IPS-11a (cell line): Measurements from ENCODE around the gene DDX41.
A peak's percentile ranks its signal among the peaks of the same experiment; 100 is the strongest.

ENCODE experiments used
- H3K4me3 ChIP-seq: one replicate; pipeline ENCODE4 v1.5.1; 2013; ENCODE audit warnings: low read depth, low read length, control low read depth

DDX41 gene

DNA sequence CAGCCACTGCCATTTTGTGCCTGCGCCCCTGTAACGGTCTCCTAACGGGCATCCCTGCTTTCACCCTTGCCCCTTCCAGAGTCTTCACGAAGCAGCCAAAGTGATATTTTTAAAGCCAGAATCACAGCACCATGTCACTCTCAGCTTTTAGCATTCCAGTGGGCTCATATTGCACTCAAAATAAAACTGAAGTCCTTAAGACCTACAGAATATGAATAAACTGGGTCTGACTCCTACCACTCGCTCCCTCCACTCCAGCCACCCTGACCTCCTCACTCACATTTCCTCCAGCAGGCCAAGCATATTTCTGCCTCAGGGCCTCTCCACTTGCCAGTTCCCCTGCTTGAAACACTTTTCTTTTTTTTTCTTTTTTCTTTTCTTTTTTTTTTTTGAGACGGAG is 16.9 kb downstream of the DDX41 start:
- H3K4me3 ChIP-seq: no peak overlapping the region

- peak overlapping the region; percentile 35 for H3K4me3 ChIP-seq
Measured at GRCh38 chr5:177498013-177498787, 18.6 kb downstream of the DDX41 start.

DNA sequence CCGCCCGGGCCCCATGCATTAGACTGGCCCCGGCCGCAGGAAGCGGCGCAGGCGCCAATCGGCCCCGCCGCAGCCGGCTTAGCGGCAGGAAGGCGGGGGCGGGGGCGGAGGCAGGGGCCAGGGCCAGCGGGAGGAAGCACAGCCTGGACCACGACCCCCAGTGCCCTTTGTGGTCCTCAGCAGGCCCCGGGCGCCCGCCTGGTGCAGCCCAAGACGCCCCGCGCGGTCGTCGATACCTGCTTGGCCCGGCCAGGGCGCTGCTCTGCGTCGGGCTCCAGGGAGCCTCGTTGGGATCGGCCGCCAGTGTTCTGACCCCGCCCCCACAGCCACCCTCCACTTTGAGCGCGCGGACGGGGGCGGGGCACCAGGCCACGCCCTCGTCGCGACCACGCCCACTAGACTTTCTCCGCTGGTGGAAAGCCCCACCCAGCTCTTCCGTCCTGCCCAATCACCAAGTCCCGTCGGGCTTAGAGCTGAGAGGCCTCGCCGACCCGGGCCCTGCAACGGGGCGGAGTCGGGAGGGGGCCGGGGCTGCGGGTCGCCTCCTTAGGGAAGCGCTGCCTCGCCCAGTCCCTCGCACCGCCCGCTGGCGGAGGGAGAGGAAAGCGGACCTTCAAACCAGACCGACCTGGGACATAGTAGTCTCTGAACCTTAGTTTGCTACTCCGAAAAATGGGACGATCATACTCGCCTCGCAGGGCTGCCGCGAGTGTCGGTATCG is 19.3 kb downstream of the DDX41 start, which contains the start of gene PDLIM7:
Gene PDLIM7 (minus strand): TSS at position 313 of the 721 bp plus-strand sequence. CDS start 1,092 bp downstream, outside the sequence.
- H3K4me3 ChIP-seq: peak within 1 kb of the TSS; percentile 69

- peak overlapping the region; percentile 69 for H3K4me3 ChIP-seq
Measured at GRCh38 chr5:177496727-177497291, 20.0 kb downstream of the DDX41 start.

GRCh38 chr5:177496070-177496726 is 20.6 kb downstream of the DDX41 start:
- peak overlapping the region; percentile 62 for H3K4me3 ChIP-seq

DNA sequence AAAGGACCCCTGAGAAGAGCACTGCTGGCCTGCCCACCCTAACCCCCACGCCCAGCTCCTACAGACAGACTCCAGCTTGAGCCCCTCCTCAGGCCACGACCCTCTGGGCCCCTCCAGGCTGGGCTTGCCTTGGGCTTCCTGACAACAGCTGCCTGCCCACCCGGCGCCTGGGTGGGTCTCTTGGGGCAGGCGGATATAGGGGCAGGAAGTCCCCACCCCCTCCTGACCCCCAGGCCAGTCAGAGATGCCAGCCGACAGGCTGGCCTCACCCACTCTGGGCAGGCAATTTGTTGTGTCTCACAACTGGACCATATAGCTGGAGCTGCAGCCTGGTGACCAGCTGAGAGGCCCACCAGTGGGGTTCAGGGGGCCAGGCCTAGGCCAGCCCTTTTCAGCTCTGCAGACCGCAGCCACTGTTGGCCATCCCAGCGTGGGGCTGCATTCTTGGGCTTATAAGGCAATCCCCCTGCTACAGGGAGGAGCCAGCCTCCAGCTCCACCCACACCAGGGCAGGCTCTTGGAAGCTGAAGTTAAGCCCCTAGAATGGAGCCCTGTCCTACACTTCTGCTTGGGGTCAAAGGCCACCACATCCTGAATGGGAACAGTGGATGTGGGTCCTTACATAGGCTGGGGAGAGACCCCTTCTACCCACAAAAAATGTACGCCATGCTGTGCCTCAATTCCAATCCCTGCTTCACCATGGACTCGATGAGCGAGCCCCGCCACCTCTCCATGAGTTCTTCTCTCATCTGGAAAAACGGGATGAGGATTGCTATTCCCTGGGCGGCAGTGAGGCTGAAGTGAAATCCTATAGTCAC is 21.3 kb downstream of the DDX41 start:
- no peak overlapping the region for H3K4me3 ChIP-seq

DNA sequence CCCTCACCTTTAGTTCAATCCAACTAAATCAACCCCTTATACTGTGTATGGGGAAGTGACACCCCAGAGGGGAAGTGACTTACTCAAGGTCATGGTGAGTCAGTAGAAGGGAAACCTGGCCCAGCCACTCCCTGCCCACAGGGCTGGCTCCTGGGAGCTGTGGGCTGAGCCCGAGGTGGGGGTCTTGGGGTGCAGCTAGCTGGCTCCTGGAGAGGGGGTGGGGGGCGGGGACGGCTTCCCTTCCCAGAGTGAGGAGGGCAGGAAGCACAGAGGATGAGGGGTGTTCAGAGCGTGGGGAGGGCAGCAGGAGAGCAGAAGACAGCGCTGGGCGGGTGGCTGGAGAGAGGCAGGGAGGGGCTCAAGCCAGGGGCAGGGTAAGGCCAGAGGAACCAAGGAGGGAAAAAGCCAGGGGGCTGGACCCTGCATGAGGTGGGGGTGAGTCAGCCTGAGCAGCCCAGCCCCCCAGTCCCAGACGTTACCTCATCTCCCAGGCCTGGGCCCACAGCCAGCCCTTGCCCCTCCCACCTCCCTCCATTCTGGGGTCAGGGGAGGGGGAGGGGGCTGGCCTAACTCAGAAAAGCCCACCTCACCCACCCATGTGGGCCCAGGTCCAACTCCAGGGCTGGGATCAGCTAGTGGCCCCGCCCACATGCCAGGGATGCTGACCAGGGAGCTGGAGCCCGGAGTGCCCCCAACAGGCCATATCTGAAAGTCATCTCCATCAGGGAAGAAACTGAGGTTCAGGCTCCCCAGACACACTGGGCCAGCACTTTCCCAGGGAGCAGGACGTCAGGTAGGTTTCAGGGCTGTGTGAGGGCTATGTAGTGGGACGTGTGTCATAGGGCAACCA is 22.2 kb downstream of the DDX41 start:
- H3K4me3 ChIP-seq: no peak overlapping the region

- H3K4me3 ChIP-seq: no peak overlapping the region
Measured at GRCh38 chr5:177493795-177494345, 22.9 kb downstream of the DDX41 start.

- H3K4me3 ChIP-seq: no peak overlapping the region
Measured at GRCh38 chr5:177492841-177493240, 23.9 kb downstream of the DDX41 start.

DNA sequence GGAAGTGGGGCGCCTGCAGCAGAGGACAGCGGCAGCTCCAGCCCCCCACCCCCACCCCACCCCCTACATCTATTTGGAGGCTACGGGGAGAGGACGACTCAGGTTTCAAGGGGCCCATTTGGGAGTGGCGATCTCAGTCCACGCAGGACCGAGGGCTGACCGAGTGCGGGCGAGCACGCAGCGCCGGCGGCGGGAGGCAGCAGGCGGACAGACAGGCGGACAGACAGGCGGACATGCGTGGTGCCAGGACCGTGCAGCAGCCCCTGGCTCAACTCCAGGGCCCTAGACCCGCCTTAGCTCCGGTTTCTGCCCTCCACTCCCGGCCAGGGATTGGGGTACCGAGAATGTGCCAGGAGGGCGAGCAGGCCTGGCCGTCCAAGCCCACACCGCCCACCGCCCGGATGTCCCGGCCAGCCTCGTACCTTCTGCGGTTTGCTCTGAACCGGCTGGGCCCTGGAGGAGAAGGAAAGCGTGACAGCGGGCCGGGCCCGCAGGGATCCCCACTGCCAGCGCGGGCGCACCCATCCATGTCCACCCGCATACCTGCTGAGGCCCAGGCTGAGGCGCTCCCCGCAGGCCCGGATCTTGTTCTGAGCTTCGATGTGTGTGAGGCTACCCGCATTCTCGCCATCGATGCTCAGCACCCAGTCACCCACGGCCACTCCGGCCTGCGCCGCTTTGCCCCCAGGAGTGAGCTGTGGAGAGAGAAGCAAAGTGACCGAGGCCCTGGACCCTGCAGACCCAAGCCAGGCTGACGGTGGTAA is 24.6 kb downstream of the DDX41 start:
- H3K4me3 ChIP-seq: no peak overlapping the region

DNA sequence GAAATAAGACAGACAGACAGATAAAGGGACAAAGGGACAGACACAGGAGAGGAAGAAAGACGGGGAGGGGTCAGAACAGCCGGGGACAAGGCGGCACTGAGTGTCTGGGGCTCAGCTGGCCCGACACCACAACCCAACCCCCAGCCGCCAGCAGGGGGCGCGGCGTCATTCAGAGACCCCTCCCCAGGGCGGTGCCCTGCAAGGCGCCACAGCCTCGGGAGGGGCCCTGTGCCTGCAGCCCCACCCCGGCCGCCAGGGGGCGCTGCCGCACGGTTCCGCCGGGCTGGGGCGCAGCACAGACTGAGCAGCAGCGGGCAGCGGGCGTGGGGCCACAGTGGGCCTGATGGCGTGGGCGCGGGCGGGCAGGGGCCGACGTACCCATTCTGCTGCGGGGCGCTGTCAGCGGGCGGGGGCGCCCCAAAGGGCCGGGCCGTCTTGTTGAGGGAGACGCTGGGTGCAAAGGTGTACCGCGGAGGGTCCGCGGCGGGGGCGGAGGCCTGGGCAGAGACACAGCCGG is 25.3 kb downstream of the DDX41 start:
- no peak overlapping the region for H3K4me3 ChIP-seq

- H3K4me3 ChIP-seq: no peak overlapping the region
Measured at GRCh38 chr5:177490992-177491391, 25.8 kb downstream of the DDX41 start.

- H3K4me3 ChIP-seq: no peak overlapping the region
Measured at GRCh38 chr5:177490311-177490991, 26.3 kb downstream of the DDX41 start.

DNA sequence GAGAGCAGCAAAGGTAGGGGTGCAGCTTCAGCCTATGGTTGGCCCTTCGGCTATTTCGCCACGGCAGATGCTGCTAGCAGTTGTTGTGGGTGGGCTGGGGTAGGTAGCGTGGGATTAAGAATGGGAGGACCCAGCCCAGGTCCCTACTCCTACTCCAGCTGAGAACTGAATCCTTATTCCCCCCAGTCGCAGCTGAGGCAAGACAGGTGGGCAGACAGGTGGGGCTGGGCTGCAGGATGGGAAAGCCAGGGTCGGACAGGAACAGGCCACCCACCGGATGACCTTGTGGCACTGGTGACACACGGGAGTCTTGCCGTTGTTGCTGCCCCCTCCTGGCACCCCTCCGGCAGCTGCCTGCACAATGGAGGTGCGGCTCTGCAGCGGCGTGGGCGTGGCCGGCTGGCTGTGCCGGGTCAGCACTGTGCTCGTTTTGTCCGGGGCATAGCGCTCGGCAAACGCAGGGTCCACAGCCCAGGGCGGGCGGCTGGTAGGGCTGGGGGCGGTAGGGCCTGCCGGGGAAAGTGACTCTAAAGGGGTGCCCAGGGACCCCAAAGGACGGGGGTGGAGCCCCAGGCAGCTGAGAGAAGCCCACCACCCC is 27.5 kb downstream of the DDX41 start:
- no peak overlapping the region for H3K4me3 ChIP-seq

GRCh38 chr5:177487975-177488374 is 28.8 kb downstream of the DDX41 start:
- no peak overlapping the region for H3K4me3 ChIP-seq

GRCh38 chr5:177487144-177487543 is 29.6 kb downstream of the DDX41 start:
- H3K4me3 ChIP-seq: no peak overlapping the region

DNA sequence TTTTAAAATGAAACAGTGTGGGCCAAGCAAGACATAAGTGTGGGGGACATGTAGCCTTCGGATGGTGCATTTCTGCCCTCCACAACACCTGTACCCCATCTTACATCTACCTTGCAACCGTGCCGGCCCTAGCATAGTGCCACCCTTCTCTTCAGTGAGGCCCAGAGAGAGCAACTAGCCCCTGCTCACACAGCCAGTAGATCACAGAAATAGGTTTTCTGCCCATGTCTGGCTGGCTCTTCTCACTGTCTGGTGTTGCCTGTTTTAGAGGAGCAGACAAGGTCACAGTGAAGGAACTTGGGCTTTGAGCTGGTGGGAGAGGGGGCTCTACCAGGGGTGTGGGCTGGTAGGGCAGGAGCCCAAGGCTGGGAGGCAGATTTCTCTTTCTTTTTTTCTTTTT is 30.5 kb downstream of the DDX41 start:
- no peak overlapping the region for H3K4me3 ChIP-seq
